Measurements from ENCODE around the gene AUTS2.
A peak's percentile ranks its signal among the peaks of the same experiment; 100 is the strongest.

AUTS2 gene

DNA sequence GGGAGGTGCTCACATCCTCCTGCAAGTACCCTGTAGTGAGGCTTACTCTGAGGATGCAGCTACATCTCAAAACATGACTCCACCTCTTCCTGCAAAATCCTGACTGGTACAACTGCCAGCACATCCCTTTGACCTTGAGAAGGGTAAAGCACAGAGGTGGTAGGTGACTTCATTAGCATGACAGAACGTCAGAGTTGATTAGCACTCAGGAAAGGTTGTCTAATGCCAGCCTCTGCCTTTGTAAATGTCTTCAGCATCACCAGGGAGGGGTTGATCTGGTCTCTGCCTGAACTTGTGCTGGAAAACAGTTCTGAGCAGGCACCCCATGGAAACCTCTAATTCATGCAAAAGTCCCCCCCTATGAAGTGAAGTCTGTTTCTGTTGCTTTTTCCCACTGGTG is 942.4 kb downstream of the AUTS2 start:
- DNase-seq = no peak

GRCh38 chr7:70542750-70543376 is 944.6 kb downstream of the AUTS2 start:
- peak; percentile 35 for DNase-seq

- DNase-seq = no peak
These were observed 945.7 kb downstream of the AUTS2 start for GRCh38 chr7:70544016-70544415.

DNA sequence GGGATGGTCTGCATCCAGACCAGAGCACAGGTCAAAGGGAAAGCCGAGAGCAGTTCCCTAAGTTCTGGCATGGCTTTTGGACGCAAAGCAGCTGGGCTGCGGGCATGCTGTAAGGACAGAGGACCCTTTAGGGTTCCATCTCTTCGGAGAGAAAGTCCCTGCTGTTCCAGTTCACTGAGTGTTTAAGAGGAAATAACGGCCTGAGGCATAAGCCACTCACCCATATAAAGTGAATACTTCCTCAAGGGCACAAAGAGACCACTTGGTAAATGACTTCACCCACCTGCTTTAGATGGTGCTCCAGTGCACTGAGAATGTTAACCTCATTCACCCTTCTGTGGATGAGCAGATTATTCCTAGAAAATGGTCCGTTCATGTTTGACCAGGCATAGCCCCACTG is 946.9 kb downstream of the AUTS2 start:
- DNase-seq = no peak

DNA sequence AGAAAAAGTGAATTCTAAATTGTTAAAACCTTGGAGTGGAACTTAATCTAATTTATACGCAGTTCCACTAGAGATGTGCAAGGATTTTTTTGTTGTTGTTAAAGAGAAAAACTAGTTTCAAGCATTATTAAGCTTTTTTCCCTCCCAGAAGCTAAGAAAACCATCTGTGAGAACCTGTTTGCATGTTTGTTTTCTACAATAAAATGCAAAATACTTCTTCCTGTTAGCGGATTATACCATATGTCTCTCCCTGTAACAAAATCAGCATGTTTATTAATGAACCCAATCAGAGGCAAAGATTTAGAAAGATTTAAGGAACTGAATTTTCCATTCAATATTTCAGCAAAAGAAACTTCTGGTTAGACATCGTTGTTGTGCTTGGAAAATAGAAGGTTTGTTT is 953.9 kb downstream of the AUTS2 start:
- no peak for DNase-seq

DNA sequence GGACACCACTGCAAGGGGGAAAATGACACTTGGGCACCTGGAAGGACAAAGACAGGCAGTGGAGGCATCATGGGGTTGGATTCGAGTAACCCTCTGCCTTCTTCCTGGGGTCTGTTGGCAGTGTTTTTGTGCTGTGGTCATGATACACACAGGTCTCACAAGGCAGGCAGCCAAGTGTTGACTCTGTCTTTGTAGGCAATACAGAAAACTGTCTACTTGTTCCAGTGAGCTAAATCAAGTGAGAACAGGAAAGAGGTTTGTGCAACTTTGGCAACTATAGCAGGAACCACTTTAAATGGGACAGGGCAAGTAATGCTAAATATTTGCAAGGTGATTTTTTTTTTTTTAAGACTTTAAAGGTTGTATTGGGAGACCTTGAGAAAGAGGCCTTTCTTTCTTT is 955.1 kb downstream of the AUTS2 start:
- DNase-seq = no peak

GRCh38 chr7:70554646-70555045 is 956.4 kb downstream of the AUTS2 start:
- DNase-seq = no peak

- DNase-seq = no peak
These were observed 958.5 kb downstream of the AUTS2 start for GRCh38 chr7:70556761-70557160.

GRCh38 chr7:70557338-70557737 is 959.1 kb downstream of the AUTS2 start:
- DNase-seq = no peak

DNA sequence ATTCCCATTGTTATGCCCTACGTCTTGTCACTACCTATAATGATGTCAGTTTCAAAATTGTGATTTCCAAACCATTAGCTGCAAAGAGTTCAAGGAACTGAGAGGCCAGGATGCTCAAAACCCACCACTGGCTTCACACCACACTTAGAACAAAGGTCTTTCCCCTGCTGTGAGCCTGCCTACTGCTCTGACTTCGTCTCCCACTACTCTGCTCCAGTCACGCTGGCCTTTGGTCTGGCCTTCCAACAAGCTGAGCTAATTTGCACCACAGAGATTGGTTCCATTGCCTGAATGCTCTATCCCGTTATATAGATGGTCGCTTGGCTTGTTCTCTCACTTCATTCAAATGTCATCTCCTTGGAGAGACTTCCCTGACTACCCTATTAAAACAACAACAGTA is 961.5 kb downstream of the AUTS2 start:
- DNase-seq = no peak

- no peak for DNase-seq
These were observed 965.7 kb downstream of the AUTS2 start for GRCh38 chr7:70563960-70564359.

DNA sequence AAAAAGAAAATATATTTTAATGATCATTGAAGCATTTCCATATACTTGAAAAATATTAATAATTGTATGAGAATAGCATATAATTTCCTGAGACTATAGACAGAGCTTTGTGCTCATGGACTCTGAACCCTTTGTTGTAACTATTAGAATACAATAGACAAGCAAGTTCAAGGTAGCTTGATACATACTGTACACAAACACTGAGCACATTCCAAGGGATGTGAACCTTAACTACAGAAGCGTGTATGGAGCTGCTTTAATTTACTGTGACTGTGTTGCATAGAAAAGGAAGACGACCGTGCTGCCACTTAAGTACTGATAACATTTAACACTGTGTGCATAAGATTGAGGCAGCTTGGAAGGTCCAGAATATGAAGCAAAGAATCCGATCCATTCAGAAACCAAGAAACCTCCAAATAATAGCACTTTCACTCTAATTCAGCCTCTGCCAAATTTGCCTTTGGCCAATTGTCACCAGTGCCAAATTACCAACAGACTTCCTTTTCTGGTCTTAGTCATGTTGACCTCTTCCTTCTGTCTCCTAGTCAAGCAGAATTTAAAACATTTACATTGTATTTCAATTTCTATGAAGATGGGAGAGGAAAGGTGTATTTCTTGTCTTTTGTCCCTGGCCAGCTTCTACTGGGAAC is 967.6 kb downstream of the AUTS2 start:
- DNase-seq = no peak

DNA sequence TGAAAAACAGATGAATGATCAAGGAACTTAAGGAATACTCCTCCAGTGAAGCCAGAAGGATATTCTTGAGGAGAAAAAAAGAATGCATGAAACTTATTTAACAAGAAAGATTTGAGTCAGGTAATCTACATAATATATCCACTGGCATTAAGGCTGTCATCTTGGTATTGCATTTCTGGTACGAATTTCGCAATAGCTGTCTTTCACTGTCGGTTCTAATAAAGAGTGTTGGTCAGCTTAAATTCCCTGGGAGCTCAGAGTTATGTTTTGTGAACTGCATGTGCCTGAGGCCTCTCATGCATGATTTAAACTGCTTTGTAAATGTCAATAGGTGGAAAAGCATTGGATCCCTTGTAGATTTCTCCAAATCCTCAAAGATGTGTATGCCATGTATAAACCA is 968.4 kb downstream of the AUTS2 start:
- peak; percentile 26 for DNase-seq

- DNase-seq = no peak
These were observed 970.5 kb downstream of the AUTS2 start for GRCh38 chr7:70568674-70569334.

DNA sequence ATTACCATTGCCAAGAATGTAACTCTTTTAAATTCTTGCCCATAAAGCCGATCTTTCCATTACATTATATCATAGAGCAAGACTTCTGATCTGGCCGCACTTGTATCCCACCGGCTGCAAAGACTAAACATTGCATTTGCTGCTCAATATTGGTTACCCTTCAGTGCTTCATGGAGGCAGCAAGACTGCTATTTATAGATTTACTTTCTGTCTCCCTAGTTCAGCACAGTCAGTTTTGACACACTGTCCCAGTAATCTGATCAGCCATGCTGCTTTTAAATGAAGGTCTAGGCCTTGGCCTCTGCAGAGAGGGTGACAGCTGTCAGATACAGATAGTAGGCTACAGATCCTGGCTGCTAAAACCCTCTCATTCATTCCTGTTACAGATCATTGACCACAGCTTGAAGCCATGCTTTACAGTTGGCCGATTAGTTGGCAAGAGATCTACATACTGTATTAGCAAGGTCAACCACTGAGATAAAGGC is 971.1 kb downstream of the AUTS2 start:
- no peak for DNase-seq

- DNase-seq = no peak
These were observed 971.8 kb downstream of the AUTS2 start for GRCh38 chr7:70570029-70570428.

GRCh38 chr7:70570961-70571360 is 972.7 kb downstream of the AUTS2 start:
- DNase-seq = no peak

GRCh38 chr7:70571403-70571934 is 973.2 kb downstream of the AUTS2 start:
- peak; percentile 77 for DNase-seq

GRCh38 chr7:70571961-70572360 is 973.7 kb downstream of the AUTS2 start:
- DNase-seq = no peak

GRCh38 chr7:70572571-70572970 is 974.3 kb downstream of the AUTS2 start:
- no peak for DNase-seq

- no peak for DNase-seq
These were observed 974.9 kb downstream of the AUTS2 start for GRCh38 chr7:70573071-70573661.

DNA sequence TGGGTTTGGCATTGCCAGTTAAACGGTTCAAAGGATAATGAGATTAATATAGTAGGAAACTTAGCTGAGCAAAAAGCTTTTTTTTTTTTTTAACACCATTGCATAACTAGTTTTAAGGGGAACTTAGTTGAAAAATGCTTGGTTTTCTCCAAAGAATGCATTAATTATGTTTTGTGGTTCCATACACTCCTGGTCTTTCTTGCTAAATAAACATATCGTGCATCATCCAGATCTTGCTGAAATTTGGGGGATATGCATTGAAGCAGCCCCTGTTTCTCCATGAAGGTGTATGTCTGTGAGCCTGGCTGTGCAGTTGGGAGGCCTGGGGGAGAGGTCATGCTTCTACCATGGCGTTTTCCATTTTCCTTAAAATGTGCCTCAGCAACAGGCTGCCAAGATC is 975.4 kb downstream of the AUTS2 start:
- peak; percentile 69 for DNase-seq

- DNase-seq = no peak
These were observed 976.1 kb downstream of the AUTS2 start for GRCh38 chr7:70574314-70574834.

All from fibroblast of skin of right biceps (primary cell).